HG02938 (cell line): ENCODE results near the gene KLHL35.

Experiments used
- ATAC-seq: cut with Tn5 transposase; IDR thresholded peaks from one replicate; pipeline ENCODE4 v1.9.1; 2021; ENCODE audit warnings: mild to moderate bottlenecking, moderate library complexity; ENCODE audit not compliant: unreplicated experiment

Gene KLHL35, protein sequence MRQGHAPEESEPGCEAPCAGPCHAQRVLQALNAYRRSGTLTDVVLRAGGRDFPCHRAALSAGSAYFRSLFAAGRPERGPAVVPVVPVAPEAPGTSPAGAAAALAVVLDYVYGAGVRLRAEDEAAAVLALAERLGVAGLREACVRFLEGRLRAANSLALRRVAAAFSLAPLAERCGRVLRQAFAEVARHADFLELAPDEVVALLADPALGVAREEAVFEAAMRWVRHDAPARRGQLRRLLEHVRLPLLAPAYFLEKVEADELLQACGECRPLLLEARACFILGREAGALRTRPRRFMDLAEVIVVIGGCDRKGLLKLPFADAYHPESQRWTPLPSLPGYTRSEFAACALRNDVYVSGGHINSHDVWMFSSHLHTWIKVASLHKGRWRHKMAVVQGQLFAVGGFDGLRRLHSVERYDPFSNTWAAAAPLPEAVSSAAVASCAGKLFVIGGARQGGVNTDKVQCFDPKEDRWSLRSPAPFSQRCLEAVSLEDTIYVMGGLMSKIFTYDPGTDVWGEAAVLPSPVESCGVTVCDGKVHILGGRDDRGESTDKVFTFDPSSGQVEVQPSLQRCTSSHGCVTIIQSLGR

DNA sequence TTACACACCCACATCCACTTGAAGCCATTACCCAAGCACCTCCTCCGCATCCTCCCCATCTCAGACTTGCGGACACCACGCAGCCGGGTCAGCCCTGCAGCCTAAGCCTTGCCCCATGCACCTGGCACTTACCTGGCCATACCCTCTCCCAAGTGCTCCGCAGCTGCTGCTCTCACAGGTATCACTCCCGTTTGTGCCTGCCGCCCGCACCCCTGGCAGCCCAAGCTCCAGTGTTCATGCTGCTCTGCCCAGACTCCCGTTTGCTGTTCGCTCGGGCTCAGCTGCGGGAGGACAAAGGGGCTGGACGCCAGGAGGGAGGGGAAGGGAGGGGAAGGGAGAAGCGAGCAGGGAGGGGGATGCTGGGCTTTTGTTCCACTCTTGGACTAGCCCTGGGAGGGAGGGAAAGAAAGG, at the start of gene KLHL35:
KLHL35 (minus strand) TSS at position 293 of the 411 bp plus-strand sequence. CDS start 2,574 bp downstream, outside the sequence.
- ATAC-seq = no peak

DNA sequence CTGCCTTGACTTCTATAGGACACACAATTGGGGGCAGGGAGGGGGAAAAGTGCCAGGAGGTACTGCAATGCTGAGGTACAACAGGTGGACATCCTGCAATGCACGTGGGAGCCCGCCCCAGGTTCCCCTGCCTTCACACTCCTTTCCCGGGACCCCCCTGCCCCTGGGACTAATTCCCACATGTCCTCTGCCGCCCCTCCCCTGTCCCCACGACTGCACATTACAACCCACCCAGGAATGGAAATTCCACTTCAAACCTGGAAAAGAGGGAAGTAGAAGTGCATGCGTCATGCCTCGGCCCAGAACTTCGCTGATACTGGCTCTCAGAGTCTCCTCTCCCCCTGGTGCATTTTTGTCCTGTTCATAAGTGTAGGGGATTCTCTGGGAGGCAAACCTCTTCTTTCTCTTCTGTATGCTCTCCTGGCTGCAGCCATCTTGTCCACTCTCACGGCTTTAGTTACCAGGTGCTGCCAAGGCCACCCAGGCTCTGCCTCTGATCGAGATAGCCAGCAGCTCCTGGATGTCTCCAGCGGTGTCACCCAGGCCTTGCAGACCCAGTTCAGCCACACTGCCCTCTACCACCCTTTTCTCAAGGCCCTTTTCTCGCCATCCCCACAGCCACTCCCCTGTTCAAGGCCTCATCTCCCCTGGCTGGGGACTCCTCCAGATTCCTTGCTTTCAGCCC, 49.1 kb upstream of the KLHL35 start:
- ATAC-seq = no peak

DNA sequence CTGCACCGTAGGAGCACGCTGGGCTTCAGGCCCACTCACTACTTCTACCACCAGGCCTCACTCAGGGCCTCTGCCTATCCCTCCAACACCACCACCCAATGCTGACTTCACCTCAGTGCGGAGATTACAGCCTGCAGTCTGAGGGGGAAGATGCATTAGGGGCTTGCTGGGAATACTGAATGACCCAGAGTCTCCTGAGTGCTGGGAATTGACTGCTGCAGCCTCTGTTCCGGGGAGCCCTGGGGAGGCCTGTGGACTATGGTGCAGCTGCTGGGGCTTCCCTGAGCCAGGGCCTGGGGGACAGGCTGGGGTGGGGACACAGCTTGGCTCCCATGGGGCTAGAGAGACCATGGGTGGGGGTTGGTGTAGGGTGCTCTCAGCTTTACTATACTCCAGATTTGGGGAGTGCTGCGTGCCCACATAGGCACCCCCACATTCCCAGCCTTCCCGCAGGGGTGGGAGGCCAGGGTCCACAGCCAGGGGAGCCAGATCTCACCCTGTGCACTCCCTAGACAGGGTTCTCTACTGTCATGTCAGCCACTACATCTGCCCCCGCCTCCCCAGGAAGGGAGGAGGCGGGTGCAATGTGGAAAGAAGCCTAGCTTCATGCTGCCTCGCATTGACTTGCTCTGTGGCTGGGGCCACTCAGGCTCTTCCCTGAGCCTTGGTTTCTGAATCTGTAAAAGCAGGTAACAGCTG, 48.4 kb upstream of the KLHL35 start:
- ATAC-seq = no peak

DNA sequence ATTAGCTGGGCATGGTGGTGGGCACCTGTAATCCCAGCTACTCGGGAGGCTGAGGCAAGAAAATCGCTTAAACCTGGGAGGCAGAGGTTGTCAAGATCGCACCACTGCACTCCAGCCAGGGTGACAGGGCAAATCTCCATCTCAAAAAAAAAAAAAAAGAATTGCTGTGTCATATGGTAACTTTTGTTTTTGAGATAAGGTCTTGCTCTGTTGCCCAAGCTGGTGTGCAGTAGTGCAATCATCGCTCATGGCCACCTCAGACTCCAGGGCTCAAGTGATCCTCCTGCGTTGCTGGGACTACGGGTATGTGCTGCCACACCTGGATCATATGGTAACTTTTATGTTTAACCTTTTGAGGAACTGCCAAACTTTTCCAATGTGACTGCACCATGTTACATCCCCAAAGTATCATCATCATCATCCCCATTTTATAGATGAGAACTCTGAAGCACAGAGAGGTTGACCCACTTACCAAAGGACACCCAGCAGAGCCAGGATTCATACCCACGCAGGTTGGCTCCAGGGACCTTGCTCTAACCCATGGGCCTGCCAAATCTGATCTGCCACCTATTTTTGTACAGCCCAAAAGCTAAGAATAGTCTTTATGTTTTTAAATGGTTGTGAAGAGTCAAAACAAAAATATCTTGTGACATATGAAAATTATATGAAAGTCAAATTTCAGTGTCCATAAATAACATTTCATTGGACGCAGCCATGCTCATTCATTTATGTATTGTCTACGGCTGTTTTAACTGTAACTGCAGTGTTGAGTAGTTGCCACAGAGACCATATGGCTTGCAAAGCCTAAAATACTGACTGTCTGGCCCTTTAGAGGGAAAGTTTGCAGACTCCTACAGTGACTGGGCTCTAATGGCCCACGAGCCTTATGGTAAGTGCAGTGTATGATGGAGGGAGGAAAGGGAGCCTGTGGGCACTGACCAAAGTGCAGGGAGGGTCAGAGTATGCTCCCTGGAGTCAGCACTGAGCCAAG, 47.5 kb upstream of the KLHL35 start:
- ATAC-seq = no peak

DNA sequence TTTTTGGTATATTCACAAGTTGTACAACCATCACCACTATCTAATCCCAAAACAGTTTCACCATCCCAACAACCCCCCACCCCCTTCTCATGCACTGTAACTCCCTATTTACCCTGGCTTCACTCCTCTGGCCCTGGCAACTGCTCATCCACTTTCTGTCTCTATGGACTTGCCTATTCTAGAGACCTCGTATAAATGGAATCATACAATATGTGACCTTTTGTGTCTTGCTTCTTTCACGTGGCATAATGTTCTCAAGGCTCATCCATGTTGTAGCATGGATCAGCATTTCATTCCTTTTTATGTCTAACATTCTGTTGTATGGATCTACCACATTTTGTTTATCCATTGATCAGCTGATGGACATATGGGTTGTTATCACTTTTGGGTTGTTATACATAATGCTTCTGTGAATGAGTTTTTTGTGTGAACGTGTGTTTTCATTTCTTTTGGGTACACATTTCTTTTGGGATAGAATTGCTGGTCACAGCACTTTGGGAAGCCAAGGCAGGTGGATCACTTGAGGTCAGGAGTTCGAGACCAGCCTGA, 46.7 kb upstream of the KLHL35 start:
- no peak for ATAC-seq

DNA sequence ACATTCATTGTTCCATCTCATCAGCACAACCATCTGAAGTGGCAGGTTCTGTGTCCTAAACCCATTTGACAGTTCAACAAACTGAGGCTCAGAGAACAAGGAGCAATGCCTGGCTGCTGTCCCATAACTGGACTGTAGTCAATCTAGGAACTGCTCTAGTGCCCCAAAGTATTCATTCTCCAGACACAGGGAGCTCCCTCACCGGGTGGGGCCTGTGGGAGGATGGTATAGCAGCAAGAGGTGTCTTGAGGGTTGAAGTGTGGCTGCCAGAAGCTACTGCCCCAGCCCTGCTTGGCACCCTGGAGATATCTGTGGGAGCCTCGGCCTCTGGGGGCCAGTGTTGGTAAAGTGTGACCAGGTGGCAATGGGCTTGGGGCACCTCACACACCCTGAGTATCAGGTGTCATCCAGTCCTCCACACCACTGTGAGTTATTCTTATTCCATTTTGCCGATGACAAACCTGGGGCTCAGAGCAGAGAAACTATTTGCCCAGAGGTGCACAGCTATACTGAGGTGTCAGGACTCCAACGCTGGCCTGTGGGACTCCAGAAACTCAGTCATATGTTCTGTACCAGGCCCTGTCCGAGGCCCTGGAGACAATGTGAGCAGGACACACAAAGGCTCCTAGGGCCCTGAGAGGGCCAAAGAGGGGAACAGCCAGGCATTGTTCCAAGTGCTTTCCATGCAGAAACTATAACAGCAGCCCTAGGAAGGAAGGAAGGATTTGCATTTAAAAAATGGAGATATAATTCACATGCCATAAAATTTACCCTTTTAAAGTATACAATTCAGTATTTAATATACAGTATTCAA, 46.0 kb upstream of the KLHL35 start:
- no peak for ATAC-seq

DNA sequence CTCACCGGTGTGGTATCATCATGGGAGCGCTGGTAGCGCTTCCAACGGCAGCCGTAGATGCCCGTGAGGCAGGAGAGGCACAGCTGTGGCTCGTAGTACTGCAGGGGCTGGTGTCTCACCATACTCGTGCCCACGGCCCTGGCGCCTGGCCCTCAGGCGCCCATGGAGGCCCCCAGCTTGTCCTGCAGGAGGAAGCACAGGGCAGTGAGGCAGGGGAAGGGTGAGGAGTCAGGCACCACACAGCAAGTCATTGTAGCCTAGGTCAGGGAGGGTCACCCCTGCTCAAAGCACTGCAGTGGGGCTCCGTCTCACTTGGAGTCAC, 44.6 kb upstream of the KLHL35 start:
- ATAC-seq = no peak

DNA sequence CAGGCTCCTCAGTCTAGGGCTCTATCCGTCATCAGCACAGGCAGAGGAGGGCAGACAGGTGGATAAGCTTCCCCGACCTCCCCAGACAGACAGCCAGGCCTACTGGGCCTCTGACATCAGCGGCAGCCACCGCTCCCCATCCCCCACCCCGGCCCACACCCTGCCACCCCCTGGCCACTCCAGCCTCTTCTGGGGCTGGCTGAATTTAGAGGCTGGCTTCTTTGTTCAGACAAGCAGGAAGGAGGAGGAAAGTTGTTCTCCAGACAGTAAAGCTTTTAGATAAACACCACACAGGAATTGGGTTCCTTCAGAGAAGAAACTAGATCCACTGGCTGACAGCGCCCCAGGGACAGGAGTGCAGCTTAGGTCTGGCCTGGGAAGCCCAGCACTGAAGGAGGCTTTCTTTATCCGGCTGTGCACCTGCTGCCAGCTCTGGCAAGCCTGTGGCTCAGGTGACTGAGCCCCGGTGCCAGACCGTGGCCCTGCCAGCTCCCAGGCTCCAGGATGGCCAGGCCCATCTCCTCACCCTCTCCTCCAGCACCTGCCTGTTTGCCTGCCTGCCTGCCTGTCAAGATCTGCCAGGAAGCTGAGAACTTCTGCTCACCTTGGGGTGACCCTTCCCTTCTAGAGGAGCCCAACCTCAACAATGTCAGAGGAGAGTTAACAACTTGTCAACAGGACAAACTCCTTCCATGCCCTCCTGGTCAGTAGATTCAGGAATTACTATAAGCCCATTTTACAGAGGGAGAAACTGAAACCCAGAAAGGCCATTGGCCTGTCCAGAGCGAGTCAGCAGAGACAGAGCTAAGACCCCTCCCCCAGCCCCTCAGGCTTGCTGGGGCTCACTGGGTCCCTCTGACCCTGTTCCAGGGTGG, 44.0 kb upstream of the KLHL35 start:
- no peak for ATAC-seq

DNA sequence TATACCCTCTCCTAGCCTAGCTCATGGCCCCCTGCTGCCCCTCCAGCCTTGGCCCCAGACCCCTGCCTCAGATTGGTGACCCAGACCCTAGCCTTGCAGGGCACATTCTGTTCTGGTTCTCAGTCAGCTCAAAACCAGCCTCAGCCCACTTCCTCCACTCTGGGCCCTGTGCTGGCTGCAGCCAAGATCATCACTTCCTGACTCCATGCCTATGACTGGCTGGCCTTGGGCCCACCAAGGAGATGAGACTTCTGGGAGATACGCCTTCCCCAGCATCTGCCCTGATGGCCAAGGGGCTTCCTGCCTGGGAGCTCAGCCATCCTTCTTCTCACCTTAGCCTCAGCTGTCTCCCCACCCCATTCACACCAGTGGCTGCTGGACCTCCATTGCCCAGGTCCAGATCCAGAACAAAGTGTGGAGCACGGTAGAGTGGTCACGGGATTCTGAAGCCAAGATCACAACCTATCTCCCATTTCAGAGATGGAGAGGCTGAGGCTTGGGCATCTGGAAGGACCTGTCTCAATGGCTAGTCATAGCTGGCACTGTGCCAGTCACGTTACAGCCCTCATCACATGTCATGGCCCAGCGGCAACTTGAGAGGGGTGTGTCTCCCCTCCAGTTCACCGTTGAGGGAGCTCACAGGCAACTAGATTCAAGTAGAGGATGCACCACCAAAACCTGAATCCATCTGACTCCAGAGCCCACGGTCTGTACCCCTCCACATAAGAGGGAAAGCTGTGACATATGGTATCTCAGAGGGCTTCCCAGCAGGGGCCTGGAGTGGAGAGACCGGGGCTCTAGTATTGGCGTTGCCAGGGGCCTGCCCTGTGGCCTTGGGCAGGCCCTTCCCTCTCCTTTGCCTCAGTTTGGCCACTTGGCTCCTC, 43.0 kb upstream of the KLHL35 start:
- ATAC-seq = no peak

DNA sequence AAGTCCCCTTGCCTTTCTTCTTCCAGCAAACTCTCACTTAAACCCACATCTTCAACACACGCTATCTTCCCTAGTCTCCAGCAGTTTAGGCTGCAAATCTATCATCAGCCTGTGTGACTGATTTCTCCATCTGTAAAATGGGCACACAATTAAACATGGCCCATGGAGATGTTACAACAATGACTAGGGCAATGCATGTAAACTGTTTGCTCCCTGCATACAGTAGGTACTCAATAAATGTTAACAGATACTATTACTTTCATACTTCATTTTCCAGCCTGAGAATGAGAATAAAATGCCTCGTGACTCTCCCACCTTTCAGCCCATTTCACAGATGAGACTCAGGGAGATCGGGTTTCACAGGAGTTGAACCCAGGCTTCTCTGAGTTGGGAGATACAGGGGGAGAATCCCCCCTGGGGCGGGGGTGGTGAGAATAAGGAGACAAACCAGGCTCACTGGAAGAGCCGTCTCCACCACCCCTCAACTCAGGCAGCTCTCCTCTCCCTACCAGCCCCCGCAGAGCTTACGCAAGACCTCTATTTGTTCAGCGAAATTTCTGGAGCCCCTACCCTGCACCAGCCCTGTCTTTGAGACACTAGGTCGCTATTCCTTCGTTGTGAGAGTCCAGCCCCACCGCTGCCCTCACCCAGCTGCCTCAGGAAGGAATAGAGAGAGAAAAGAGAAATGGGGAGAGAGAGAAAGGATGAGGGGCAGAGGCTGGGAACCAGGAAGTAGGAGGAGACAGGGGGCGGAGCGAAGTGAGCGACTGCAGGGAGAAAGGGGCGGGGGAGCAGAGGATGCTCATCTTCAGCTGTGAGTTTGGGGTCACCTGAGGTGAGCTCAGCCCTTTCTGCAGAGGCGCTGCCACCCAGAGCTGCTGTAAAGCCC, 42.1 kb upstream of the KLHL35 start:
- no peak for ATAC-seq

DNA sequence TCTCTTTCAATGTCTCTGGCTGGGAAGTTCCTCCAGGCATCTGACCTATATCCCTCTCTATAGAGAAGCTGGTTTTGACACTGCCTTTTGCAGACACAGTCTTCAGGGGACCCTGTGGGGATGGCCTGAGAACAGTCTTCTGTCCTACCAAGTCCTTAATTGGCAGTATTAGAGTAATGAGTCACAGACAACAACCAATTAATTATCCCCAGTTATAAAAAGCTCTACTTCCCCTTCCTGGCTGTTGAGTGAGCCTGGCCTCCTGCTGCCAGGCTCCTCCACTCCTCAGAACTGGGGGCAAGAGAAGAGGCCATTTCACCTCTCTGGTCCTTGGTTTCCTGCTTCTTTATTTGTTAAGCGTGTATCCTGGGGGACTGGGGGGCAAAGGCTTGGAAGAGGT, 41.2 kb upstream of the KLHL35 start:
- no peak for ATAC-seq

DNA sequence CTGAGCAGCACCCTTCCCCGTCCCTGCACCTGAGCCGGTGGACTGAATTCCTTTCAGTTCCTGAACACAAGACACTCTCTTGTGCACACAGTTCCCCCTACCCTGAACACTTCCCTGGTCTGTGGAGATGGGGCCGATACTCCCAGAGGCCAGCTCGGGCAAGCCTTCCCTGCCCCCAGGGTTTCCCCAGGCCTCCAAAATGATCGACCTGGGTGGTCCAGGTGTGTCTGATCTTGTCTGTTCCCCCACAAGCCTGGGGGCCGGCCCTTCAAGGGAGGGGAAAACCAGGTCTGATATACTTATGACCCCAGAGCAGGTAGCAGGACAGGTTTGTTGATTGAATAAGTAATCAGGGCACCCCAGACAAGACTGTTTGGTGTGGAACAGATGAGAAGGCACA, 40.7 kb upstream of the KLHL35 start:
- no peak for ATAC-seq

DNA sequence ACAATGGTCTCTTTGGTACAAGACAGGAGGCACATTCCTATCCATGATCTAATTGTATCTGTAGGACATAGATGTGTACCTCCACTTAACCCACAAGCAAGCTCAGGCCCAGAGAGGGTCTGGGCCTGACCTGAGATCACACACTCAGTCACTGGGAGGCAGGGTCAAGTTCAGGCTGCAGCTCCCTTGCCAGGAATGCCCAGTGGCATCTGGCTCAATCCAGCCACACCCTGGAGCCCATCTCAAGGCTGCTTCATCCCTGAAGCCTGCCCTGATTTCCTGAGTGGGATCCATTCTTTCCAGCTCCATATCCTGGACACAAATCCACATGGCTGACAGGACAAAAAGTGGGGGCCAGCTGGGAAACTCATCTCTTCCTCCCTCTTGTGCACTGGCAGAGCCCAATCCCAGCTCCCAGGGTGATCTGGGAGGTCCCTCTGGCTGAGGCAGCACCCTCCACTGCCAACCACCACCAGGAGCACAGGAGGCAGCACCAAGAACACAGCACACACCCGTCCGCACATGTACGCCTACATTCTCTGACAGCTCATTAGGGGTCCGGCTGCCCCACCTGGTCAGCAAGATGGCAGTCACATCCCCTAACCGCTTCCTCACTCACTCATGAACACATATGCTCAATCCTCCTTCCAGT, 39.2 kb upstream of the KLHL35 start:
- ATAC-seq = no peak

DNA sequence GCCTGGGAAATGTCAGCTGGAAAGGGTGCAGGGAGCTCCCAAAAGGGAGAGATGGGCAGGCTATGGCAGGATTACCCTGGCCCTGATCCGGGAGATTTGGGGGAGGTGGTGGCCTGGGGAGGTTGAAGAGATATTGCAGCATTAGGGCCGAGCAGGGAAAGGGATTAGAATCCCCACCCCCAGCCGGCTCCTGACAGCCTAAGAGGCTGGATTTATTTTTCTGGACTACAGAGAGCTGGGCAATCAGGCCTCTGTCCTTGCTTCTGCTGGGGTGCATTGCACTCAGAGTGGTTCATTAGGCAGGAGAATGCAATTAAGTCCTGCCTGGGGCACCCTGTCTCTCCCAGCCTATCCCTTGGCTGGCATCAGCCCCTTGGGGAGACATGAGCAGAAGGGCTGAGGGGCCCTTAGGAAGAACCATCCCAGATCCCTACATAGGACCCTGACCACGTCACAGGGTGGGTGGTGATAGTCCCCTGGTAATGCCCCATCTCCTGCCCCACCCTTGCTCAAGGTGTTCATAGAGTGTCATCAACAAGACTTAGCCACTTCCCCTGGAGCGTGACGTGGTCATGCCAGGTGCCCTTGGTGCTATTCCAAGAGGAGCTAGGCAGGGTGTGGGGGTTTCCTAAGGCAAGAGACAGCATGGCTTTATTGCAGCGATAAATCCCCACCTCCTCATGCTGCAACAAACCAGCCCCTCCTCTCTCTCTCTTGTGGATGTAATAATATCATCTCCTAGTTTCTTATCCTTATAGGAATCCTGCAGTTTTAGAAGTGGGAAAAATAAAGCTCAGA, 38.4 kb upstream of the KLHL35 start:
- no peak for ATAC-seq

DNA sequence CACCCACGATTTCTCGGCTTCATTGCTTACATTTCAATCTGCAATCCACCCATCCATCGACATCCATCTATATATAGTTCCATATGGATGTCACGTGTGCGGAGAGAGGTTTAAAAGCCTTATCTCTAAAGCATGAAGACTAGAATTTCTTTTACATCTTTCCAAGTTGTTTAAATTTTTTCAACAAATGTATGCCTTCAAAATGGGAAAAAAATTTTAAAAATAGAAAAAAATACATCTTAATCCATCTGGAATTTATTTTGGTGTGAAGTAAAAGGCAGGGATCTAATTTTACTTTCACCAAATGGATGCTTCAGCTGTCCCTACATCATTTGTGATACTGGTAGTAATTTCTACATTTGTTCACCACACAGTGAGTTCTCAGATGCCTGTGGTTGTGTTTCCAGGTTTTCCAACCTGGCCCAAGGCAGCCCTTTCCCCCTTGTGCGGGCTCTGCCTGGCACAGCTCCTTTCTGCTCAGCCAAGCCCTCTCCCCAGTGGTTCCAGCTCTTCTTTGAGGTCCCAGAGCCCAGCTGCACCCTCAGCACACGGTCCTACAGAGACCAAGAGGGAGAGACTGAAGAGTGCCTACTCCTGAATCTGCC, 37.6 kb upstream of the KLHL35 start:
- ATAC-seq = no peak
